SIG-M5 treated with dmso at 0.1 percent for 504 hours (cell line): Measurements from ENCODE around the gene COL7A1.

Source experiments
- DNase-seq: peaks from one replicate; lab custom pipeline; 2025; ENCODE audit not compliant: unreplicated experiment; lab: John Stamatoyannopoulos, UW

Gene COL7A1

GRCh38 chr3:48595075-48595525 is at the start of gene COL7A1:
Gene COL7A1, minus strand, starts transcription at chr3:48595329. Its CDS starts 170 bp downstream, at chr3:48595159.
- no peak for DNase-seq

DNA sequence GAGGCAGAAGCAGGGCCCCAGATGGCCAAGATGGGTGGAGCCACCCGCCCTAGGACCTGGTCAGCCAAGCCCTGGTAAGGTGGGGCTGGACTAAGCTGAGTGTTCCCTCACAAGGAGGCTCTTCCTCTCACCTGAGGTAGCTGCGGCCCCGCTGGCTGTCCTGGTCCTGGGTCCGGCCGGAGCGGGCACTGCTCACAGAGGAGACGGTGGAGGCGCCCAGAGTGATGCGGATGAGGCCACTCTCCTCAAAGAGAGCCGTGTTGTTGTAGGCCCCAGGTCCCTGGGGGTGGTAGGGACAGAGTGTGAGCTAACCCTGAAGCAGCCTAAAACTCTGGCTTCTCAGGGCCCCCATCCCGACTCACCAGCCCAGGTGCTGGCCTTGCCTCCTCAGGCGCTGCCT is 47.5 kb upstream of the COL7A1 start:
- DNase-seq = no peak

DNA sequence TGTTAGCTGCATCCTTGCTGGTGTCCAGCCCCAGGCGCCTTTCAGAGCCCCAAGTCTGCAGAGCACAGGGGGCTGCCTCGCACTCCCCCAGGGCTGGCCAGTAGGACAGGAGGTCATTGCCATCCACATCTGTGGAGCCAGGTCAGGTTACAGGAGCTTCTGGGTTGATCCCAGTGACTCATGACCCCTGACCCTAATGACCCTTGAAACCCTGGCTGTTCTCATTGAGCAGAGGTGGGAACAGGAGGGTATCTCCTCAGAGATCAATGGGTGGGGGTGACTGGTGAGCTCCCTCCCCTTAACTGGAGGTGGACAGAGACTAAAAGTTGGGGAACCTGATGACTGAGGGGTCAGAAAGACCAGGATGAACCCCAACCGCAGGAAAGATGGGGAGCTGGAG is 46.3 kb upstream of the COL7A1 start:
- no peak for DNase-seq

DNA sequence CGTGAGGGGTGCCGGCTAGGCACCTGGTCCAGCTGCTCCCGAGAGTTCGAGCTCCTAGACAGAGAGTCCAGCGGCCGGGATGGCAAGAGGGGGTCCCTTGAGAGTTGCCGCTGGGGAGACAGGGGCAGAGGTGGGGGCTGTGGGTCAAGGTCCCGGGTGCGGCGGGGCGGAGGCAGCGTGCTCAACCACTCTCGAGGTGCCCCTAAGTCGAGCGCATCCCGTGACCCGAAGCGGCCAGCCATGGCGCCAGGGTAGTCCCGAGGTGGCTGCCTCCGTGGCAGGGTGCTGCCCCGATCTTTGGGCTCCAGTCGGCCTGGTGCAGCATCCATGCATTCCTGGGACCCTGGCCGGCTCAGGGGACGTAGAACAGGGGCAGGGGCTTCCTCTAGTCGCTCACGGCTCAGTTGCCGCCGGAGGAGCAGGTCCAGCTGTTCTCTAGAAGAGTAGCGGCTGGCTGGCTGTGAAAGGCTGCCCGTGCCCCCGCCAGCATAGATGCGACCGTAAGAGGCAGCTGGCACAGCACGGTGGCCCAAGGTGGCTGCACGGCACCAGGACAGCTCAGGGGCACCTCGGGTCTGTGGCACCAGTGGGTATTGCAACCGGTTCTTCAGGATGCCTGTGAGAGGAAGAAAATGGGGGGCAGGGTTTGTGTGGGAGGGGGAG is 44.9 kb upstream of the COL7A1 start:
- DNase-seq = no peak

- DNase-seq = no peak
These were observed 42.2 kb upstream of the COL7A1 start for GRCh38 chr3:48637305-48637704.

GRCh38 chr3:48636149-48636655 is 41.1 kb upstream of the COL7A1 start:
- DNase-seq = no peak

GRCh38 chr3:48635222-48636021 is 40.3 kb upstream of the COL7A1 start, which contains the start of gene SLC26A6:
Gene SLC26A6, minus strand, starts transcription at chr3:48635461. Its CDS starts 68 bp downstream, at chr3:48635393.
- peak; percentile 93 for DNase-seq

GRCh38 chr3:48634661-48635221 is 39.6 kb upstream of the COL7A1 start:
- DNase-seq = peak; percentile 37

DNA sequence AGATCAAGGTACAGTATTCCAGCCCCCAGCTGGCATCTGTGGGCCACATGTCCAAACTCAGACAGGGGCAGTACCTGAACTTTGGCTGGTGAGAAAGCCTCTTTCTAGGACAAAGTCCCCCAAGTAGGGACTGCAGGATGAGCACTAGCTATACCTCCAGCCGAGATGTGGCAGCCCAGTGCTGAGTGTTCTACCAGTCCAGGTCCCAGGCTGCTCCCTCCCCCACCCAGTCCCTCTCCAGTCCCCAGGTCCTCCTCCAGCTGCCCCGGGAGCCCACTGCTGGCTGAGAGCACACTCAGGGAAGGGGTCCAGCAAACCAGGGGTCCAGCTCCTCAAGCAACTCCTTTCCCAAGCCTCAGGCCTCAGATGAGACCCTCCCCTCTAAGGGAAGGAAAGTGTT is 38.6 kb upstream of the COL7A1 start:
- DNase-seq = no peak

DNA sequence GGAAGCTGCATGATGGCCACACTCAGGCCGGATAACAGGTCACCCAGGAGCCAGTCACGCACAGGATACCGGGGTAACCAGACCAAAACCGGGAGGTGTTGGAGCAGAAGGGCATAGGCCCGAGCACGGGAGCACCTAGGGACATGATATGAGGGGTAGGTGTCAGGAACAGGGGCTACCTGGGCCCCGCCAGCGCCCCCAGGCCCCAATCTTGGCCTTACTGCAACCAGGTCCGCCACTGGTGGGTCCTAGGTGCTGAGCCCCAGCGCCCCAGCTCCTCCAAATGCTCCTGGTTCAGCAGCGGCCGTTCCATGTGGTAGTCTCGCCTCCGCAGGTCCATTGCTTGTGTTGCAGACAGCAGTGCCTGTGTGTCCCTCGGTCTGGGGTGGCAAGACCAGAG is 38.1 kb upstream of the COL7A1 start:
- no peak for DNase-seq

DNA sequence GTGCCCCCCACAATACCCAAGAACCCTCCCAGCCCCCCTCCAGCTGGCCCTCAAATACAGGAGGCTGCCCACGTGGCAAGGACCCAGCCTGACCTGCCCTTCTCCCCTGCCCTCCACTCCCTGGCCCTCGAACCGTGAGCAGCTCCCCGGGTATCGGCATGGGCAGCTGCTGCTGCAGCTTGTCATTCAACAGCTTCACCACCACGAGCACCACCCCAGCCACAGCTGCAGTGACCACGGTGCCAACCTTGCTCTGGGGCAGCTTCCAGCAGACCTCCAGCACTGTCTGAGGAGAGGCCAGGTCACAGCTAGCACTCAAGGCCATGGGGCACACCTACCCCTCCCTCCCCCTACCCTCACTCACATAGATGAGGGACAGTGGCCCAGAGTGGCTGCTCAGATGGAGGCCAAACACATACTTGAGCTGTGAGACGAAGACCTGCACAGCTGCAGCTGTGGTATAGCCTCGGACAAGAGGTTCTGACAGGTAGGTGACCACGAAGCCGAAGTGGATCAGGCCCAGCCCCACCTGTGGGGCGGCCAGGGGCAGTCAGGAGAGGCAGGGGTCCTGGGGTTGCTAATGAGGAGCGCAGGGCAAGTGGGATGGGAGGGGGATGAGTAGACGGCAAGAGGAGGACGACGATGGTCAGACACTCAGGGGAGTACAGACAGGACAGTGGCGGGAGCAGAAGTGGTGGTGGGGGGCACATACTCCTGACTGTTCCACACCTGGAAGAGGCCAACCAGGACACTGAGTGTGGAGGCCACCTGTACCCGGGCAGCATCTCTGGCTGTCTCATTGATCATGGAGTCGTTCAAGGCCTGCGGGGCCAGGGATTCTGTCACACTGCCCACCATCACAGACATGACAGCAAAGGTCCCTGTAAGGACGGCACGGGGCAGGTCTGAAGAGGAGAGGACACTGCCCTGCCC is 36.7 kb upstream of the COL7A1 start:
- DNase-seq = no peak

GRCh38 chr3:48630833-48631232 is 35.7 kb upstream of the COL7A1 start:
- no peak for DNase-seq

DNA sequence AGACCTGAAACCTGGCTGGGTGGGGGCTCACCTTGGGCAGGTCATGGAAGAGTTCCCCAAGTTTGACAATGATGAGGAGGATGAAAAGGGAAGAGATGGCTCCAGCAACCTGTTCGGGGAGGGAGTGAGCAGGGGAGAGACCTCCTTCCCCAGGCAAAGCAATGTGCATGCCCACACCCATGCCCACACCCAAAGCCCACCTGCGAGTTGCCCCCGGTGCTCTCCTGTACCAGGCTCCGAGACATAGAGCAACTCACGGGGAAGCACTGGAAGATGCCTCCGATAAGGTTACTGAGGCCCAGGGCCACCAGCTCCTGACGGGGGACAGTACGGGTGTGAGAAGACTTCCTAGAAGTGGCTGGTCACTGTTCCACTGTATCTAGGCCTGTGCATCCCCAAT is 35.3 kb upstream of the COL7A1 start:
- no peak for DNase-seq

DNA sequence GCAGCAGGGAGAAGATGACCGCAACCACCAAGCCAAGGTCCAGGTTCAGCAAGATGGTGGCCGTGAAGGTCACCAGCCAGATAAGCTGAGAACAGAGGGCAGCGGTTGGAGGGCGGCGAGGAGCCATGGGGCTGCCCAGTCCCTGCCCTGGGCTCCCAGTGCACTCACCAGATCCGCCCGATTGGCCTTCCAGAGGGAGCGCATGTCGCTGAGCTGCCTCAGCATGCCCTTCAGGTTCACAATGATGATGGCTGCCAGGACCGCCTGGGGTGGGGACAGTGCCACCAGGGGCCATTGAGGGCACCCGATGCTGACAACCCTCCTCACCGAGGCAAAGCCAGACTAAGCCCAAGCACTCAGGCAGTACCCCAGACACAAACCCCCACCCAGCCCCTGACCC is 34.8 kb upstream of the COL7A1 start:
- no peak for DNase-seq

- DNase-seq = no peak
These were observed 33.3 kb upstream of the COL7A1 start for GRCh38 chr3:48628277-48629017.

DNA sequence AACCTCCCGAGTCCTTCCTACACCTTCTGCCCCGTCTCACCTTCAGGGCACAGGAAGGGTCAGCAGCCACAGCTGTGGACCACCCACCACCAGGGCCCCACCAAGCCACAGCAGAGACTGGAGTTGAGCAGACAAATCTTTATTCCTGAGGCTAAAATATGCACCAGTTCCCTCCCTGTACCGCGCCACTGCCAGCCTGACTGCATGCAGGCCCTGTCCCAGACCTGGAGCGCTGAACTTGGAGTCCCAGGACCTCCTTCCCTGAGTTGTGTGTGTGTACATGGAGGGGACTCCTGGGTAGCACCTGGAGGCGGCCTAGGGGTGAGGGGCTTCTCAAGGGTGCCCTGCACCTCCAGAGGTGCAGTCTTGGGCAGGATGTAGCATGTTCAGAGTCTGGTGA is 30.5 kb upstream of the COL7A1 start:
- no peak for DNase-seq

DNA sequence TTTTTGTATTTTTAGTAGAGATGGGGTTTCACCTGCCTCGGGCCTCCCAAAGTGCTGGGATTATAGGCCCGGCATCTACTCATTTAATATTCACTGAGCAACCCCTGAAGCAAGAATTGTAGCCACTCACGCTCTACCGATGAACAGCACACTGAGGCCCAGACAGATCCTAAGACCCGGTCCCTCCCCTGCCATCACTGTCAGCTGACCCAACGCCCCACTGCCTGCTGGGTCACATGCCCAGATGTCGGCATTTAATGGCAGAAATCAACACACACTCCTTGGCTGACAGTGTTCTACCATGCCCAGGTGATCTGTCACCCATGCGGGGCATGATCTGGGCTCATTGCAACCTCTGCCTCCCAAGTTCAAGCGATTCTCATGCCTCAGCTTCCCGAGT is 29.6 kb upstream of the COL7A1 start:
- DNase-seq = no peak

DNA sequence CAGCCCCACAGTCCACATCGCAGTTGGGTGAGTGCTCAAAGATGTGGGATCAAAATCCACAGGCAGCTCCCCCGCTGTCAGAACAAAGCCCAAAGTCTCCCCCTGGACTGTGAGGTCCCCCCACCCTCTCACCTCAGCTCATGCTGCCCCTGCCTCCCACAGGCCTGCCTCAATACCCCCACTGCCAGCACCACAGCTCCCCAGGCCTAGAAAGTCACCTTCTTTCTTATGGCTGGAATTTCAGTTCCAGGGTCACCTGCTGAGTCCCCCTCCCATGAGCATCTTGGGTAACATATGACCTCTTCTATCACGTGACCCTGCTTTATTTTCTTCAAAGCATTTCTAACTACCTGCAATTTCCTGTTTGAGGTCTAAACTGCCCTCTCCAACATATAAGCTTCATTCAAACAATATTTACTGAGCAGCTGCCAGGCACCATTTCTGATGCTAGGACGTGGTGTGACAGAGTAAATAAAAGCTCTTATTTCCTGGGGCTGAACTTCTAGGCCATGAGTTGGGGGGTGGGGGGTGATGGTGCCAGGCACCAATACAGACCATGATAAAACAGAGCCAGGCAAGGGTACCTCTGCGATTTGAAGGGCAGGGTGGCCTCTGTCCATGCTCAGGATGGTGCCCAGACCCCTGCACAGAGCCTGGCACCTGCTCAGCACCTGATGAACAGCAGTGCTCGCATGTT is 28.9 kb upstream of the COL7A1 start:
- DNase-seq = no peak

DNA sequence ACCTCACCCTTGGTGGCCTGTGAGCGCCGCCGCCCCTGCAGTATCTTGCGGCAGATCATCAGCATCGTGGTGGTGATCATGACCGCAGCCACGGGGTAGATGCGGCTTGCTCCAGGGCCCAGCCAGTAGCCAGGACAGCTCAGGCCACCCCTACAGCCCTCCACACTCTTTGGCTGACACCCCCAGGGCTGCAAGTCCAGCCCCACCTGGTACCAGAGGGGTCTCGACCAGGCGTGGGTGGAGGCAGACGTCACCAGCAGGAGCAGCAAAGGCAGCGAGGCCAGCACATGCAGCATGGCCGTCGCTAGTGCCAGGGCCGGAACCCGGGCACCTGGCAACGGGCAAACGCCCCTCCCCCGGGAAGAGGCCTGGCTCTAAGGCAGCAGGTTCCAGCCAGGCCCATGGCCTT is 26.3 kb upstream of the COL7A1 start, which contains the start of gene TMEM89:
Gene TMEM89 (minus strand): TSS at position 309 of the 409 bp plus-strand sequence. CDS start 13 bp downstream, at position 296.
- no peak for DNase-seq
